HG03432 (cell line): ENCODE results near the gene DBR1.
"Not testable (repeated sequence)": the region's sequence is repeated elsewhere in the genome, so short reads cannot be mapped to it uniquely, and the experiment has no call there.

ENCODE experiments used
- ATAC-seq: cut with Tn5 transposase; IDR thresholded peaks from one replicate; pipeline ENCODE4 v1.9.1; 2021; ENCODE audit warnings: mild to moderate bottlenecking, moderate library complexity; ENCODE audit not compliant: unreplicated experiment

The DBR1 gene

DNA sequence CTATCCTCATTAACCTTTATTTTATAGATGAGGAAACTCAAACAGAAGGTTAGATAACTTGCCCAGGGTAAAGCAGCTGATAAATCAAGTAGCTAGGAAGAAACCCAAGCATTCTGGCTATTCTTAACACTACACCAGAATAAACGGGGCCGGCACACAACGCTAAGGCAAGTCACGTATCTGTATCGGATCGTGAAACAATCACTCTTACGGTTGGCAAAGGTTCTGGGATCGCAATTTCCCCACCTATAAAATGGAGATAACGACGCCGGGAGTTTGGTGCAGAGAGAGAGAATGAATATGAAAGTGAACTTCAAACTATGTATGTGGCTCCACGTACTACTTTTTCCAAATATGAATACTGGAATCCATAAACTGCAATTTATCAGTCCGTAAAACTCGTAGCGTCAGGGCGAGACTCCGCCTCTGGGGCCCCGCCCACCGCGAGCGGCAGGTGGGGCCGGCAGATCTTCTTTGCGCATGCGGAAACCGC lies 12.1 kb upstream of the DBR1 start:
- ATAC-seq = peak; percentile 95

DNA sequence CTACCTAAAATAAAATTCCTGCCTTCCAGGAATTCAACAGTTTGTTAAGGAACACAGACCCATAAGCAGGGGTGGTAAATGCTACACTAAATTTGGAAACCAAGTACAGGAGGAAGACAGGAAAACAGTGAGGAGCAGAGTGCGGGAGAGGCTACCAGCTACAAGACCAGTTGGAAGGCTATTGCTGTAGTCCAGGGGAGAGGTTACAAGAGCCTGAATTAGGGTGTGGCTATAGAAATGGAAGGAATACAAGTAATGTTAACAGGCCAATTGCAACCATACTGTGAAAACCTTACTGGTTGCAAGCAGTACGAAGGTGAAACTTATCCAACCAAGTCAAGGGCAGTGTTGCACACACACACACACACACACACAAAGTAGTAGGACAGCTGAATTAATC lies 11.5 kb upstream of the DBR1 start:
- no peak for ATAC-seq

DNA sequence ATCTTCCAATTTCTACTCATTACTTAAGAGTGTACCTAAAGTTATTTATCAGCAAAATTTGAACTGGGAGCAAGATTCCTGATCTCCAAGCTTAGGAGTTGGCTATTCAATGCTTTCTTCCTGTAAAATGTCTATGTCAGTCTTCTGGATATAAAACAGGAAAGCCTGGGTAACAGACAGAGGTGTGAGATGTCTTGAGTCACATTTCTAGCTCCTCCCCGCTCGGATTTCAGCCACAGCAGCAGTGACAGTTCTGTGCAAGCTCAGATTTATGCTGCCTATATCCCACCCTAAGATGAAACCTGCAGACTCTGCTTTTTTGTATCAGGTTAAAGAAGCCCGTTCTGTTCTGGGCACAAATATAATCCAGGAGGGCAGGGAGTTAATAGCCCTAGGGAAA lies 10.3 kb upstream of the DBR1 start:
- no peak for ATAC-seq

DNA sequence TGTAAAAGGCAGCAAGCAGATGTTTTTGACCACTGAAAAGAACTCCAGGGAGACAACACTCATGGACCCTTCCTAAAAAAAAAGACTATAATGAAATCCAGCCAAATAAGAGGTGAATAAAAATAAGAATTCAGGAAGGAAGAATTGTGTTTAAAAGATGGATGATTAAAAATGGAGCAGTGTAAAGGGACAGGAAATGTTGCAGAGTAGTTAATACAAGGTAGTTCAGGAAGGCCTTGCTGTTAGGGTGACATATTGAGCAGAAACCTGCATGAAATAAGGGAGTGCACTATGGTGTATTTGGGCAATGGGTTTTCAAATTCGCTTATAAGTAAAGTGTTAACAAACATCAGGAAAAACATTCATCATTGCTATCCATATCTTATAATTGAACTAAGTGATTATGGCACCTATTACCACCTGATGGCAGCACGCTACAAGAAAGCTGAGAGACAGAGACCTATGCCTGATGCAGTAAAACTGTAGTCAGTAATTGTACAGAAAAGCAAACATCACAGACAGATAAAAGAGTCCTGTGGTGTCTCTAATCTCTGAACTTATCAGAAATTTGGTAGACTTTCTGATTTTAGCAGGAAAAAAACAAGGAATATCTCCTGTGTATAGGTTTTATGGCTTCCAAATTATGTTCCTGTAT lies 5.8 kb upstream of the DBR1 start:
- ATAC-seq = peak; percentile 69

DNA sequence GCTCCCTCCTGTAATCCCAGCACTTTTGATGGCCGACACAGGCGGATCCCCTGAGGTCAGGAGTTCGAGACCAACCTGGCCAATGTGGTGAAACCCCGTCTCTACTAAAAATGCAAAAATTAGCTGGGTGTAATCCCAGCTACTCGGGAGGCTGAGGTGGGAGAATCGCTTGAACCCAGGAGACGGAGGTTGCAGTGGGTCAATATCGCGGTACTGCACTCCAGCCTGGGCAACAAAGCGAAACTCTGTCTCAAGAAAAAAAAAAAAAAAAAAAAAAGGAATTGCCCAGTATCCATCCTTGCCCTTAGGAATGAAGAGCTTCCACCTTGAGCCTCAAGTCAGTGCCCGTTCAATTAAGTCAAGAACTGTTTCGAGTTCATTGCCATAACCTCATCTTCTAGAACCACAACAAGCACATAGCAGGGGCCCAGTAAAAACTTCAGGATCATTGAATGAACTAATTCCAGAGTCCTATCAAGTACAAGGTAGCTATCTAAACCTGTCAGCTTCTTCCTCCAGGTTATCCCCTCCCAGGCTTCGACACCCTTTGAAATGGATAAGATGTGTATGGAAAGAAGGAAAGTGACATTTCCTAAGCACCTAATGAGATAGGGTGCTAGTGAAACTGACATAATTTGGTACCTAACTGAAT lies 826 bp downstream of the DBR1 start:
- ATAC-seq = no peak

DNA sequence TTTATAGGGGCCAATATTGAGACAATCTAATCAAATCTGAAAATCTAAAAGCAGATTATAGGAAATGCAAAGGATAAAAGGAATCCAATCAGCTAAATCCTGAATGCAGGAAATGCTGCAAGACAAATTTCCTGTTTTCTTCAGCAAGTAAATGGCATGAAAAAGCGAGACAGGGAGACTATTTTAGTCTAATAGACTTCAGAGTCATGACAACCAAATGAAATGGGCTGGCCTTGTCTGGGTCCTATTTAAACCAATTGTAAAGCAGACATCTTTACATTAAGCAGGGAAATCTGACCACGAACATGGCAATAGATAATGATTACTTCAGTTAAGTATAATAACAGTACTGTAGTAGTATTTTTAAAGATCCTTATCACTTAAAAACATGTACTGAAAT lies 2.1 kb downstream of the DBR1 start:
- ATAC-seq = no peak

DNA sequence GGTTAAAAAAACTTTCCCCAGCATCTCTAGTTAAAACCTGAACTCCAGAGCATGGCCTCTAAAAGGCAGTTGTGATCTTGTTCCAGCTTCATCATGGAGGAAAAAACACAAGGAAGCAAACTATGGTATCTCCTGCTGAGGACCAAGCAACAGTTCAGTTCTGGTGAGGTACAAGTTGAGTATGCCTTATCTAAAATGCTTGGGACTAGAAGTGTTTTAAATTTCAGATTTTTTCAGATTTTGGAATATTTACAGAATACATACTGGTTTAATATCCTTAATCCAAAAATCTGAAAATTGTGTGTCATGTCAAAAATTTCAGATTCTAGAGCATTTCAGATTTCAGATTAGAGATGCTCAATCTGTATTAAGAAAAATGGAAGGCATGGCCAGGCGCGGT lies 9.7 kb downstream of the DBR1 start:
- no peak for ATAC-seq

DNA sequence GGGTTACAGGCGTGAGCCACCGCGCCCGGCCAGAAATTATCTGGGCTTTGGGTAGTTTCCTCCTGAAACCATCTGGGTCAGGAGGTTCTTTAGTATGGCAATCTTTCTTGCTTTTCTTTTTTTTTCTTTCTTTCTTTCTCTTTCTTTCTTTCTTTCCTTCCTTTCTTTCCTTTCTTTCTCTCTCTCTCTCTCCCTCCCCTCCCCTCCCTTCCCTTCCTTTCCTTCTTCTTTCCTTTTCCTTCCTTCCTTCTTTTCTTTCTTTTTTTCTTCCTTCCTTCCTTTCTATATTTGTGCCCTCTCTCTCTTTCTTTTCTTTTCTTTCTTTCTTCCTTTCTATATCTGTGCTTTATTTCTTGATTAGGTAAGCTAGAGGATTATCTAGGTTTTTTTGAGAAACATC lies 17.0 kb downstream of the DBR1 start:
- ATAC-seq = no peak

DNA sequence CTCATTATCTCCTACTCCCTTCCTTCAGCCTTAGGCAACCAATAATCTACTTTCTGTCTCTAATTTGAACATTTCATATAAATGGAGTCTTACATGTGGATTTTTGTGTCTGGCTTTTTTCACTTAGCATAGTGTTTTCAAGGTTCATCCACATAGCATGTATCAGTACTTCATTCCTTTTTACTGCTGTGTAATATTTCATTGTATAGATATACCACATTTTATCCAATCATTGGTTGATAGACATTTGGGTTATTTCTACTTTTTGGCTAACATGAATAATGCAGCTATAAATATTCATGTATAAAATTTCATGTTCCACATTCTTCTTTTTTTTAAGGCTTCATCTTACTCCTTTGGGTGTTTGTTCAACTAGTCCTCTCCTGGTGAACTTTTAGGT lies 20.2 kb downstream of the DBR1 start:
- no peak for ATAC-seq

DNA sequence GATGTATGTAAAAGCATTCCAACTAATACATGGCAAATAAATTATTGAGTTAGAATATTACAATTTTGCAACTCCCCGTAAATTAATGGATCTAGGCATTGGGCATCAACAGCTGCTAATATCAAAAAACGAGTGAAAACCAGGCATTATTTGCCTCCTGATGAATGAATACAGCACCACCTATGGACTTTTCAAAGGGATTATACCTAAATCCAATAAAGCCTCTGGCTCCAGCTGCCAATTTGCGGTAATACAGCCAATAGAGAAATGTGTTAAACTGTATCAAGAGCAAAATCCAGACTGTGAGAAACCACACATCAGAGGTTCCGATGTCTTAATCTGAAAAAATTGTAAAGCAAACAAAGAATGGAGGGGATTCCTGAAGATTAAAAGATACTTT lies 26.2 kb downstream of the DBR1 start:
- ATAC-seq = no peak

DNA sequence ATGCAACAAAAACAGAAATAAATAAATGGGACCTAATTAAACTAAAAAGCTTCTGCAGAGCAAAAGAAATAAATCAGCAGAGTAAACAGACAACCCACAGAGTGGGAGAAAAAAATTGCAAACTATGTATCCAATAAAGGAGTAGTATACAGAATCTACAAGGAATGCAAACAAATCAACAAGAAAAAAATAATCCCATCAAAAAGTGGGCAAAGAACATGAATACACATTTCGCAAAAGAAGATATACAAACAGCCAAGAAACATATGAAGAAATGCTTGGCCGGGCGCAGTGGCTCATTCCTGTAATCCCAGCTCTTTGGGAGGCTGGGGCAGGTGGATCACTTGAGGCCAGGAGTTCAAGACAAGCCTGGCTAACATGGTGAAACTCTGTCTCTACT lies 32.5 kb downstream of the DBR1 start:
- ATAC-seq = not testable (repeated sequence)

DNA sequence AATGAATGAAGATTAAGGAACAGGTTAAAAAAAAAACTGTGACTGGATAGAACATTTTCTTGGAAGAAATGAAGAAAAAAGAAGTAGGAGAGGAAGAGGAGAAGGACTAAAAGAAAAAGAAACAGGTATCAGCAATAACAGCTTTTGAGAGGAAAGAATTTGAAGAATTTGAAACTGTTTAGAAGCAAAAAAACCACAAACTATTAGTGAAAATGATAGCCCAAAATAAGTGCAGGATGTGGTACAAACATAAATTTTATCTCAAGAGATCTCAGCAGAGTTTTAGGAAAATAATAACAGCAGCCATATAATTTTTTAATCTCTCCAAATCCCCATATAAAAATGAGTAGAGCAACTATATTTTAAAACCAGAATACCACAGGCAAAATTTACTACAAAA lies 33.8 kb downstream of the DBR1 start:
- no peak for ATAC-seq

DNA sequence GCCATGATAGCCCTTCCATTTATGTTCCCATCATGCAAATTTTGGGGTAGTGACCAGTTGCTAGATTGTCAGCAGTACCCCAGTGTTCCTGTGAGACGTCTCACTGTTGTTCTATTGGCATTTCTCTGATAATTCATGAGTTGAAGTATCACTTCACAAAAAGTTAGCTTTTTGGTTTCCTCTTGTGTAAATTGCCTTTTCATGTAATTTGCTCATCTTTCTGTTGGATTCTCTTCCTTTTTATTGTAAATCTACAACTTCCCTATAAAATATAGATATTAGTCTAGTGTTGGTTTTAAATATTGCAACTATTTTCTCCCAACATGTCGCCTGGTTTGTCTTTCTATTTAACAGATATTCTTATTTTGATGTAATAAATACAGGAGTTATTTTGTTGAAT lies 35.0 kb downstream of the DBR1 start:
- ATAC-seq = no peak

DNA sequence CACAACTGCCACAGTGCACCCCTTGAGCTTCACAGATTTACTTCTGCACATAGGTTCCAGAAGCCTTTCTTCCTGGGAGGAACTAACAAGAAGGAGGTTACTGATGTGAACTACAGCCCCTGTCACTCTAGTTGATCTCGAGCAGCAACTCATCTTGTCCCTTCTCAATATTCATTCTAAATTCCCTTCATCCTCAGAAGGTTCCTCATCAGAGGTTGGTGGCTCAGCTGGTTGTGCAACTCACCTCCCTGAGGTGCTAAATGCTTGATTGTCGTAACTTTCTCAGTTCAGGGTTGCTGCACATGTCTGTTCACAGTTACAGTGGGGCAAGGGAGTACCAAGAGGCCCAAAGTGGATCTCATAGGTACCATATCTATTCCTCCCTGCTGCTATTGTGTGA lies 36.9 kb downstream of the DBR1 start:
- ATAC-seq = no peak

DNA sequence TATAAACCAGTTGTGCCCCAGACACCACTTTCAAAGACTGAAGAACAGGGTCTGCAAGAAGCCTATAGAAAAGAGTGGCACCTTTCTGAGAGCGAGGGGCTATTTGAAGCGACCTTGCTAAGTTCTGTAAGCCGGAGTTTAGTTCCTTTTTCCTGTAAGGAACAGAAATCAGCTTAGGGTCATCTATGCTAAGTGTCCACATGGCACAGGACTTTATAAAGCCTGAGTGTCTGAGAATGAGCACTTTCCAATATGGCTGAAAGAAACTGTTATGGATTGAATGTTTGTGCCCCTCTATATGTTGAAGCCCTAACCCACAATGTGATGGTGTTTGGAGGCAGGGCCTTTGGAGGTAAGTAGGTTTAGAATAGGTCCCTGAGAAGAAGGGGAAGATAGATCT lies 38.5 kb downstream of the DBR1 start:
- ATAC-seq = no peak

DNA sequence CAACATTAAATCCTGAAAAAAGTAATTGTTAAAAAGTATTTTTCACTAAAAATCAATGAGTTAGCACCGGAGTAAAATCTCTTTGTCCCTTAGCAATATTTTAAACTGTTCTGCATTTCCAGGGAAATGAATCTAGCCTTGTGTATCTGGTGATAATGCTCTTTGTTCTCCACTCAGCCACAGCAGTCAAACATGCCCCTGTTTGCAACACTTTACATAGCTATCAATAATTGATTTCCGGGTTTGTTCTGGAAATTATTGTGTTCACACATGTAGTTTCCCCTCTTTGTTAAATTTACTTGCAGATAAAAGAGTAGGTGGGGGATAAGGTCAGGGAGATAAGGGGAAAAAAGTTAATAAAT lies 38.9 kb downstream of the DBR1 start:
- ATAC-seq = no peak

DNA sequence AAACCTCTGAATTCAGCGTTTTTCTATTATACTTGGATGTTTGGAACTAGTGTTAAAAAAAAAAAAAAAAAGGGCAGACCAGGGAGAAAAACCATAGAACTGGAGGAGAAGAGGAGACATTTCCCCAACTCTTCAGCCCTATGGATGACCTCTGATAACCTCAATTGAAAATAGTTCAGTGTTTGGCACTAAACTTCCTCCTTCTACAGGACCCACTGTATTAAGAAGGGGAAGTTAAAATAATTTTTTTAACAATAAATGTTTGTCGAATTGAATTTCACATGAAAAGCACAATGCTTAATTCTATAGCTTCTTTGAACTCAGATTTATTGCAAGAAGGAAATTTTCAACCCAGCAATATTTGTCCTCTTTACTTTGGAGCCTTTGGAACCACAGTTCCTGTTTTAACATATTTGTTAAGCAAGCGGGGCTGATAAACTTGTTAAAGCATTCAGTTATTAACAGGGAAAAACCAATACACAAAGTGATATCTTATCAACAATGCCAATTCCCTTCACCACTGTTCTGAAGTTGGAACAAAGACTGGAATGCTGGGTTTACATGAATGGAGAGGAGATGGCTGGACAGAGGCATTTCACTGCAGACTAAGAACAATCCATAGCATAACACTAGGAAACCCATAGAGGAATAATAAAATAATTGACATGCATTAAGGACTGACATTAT lies 39.4 kb downstream of the DBR1 start:
- ATAC-seq = no peak

DNA sequence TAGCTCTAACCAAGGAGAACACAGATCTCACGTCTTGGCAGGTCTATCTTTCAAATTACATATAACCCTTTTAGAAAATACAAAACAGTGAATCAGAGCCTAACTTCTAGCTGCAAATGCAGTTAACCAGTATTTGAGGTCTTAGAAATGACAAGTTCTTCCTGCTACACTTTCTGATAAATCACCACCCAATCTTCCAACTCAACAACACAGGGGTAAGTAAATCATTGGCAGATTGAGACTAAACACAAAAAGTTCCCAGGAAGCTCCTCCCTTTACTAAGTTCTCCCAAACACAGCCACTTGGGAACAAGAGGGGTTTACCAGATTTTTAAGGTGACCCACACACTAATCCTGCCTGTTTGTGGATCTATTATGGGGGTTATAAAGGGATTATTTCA lies 42.5 kb downstream of the DBR1 start, which contains the start of gene A4GNT:
A4GNT (minus strand) TSS at position 152 of the 400 bp plus-strand sequence. CDS start 1,134 bp downstream, outside the sequence.
- ATAC-seq = no peak

DNA sequence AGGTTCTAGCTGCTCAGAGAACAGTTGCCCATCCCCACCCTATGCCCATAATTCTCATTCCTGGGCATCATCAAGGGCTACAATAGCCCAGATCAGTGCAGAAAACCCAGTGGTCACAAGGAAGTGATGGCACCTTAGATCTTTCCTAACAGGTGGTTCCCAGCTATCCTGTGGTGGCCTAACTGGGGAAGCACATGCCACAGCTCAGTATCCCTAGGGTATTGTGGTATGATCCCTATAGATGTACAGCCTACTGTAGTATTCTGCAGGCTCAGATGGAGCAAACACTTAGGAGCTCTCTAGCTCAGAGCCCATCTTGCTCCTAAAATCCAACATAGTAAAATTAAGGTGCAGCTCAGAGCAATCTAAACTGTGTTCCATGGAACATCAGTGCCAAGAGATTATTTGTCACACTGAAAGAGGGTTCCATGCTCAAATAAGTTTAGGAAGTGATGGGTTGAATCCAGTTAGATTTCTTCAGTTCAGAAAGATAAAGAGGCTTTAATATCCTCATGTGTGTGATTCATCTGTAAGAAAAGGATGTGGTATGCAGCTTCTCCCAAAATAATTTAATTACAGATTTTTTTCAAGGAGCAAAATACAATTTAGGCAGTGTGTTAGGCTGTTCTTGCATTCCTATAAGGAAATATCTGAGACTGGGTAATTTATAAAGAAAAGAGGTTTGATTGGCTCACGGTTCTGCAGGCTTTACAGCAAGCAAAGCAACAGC lies 46.9 kb downstream of the DBR1 start:
- no peak for ATAC-seq

DNA sequence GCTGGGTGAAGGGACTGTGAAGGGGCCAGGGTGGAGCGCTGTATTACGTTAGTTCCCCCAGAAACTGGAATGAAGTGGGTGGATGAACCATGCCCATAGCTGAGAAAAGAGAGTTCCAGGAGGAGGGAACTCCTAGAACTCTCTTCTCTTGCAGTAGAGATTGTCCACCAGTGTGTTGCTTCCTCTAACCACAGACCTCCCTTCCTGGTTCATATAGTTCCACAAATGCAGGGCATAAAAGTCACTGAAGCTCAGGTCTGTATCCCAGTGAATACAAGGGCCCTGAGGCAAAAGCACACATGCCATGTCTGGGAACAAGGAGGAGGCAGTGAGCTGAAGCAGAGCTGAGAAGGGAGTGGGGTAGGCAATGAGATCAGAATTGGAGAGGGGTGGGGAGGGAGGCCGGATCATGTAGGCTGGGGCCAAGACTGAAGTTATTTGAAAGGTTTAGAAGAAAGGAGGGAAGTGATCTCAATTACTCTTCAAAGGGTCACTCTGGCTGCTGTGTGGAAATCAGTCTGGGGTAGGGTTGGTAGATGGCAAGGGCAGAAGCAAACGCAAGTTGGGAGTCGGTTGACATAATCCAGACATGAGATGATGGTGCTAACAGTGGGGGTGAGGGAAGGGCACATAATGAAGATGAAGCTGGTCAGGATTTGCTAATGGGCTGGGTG lies 49.0 kb downstream of the DBR1 start:
- ATAC-seq = no peak
